GM12874 (cell line): ENCODE data around the gene BABAM2.

Source experiments
- CTCF ChIP-seq: IDR thresholded peaks from 2 replicates; pipeline ENCODE4 v1.5.1; 2011; ENCODE audit warnings: low read depth, mild to moderate bottlenecking, control low read depth, low read length, moderate library complexity; ENCODE audit not compliant: insufficient read depth

The BABAM2 gene

GRCh38 chr2:28162564-28162963, 272.0 kb downstream of the BABAM2 start:
- no peak for TF ChIP-seq CTCF

GRCh38 chr2:28163028-28163427, 272.5 kb downstream of the BABAM2 start:
- TF ChIP-seq CTCF: no peak

GRCh38 chr2:28163627-28164279, 273.2 kb downstream of the BABAM2 start:
- TF ChIP-seq CTCF: no peak

GRCh38 chr2:28164280-28164801, 273.8 kb downstream of the BABAM2 start:
- TF ChIP-seq CTCF: no peak

GRCh38 chr2:28165087-28165635, 274.6 kb downstream of the BABAM2 start:
- TF ChIP-seq CTCF: no peak

GRCh38 chr2:28166956-28167355, 276.4 kb downstream of the BABAM2 start:
- TF ChIP-seq CTCF: no peak

- no peak for TF ChIP-seq CTCF
These were observed 277.8 kb downstream of the BABAM2 start for GRCh38 chr2:28168376-28168775.
